Activated CD4-positive, alpha-beta T cell treated with anti-CD3 and anti-CD28 coated beads, Interleukin-2, amount 50 U/mL, for 4 hours (primary cell): ENCODE data around the gene GDAP2.
"Not testable (repeated sequence)": the region's sequence is repeated elsewhere in the genome, so short reads cannot be mapped to it uniquely, and the experiment has no call there.

Experiments used
- DNase-seq, 2 experiments: peaks; one replicate each; pipeline ENCODE4 v3.0.0-alpha.2; 2020

GDAP2 gene, protein sequence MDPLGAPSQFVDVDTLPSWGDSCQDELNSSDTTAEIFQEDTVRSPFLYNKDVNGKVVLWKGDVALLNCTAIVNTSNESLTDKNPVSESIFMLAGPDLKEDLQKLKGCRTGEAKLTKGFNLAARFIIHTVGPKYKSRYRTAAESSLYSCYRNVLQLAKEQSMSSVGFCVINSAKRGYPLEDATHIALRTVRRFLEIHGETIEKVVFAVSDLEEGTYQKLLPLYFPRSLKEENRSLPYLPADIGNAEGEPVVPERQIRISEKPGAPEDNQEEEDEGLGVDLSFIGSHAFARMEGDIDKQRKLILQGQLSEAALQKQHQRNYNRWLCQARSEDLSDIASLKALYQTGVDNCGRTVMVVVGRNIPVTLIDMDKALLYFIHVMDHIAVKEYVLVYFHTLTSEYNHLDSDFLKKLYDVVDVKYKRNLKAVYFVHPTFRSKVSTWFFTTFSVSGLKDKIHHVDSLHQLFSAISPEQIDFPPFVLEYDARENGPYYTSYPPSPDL

DNA sequence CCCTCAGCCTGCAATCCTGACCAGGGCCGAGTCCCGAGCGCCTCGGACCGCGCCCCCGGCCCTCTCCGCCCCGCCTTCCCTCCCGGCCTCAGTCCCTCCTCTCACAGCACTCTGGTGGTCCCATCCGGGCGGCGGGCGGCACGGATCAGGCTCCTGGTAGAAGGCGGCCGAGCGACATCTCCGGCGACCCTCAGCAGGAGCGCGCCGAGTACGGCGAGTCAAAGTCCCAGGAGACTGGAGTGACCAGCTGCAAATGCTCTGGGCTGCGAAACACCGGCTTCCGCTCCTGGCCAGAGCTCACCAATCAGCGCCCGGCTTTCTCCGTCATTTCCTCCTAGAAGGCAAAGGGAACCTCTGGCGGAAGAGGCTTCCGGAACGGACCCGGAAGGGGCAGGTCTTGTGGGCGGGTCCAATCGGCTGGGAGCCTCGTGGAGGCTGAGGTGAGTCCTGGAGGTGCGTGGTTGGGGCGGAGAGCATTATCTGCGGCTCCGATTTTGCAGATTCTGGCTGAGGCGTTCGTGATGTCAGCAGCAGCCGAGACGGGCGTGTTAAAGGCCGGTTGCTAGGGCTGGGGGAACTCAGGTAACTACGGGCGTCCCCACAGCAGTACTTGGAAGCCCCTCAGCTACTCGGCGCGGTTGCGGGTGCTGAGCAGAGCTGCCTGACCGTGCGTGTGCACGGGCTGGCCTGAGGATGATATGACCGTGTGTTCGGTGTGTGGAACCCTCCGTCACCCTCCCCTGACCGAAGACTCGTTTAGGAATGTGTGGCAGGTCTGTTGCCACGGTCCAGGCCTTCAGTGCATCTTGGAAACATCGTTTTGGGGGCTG lies at the start of gene GDAP2, which contains the start of gene WDR3:
GDAP2 (minus strand) TSS at position 279 of the 830 bp plus-strand sequence. CDS start 9,264 bp downstream, outside the sequence.
WDR3 (plus strand) TSS at position 397 of the 830 bp plus-strand sequence. CDS start 3,581 bp downstream, outside the sequence.
- peak; percentile 95 for DNase-seq

DNA sequence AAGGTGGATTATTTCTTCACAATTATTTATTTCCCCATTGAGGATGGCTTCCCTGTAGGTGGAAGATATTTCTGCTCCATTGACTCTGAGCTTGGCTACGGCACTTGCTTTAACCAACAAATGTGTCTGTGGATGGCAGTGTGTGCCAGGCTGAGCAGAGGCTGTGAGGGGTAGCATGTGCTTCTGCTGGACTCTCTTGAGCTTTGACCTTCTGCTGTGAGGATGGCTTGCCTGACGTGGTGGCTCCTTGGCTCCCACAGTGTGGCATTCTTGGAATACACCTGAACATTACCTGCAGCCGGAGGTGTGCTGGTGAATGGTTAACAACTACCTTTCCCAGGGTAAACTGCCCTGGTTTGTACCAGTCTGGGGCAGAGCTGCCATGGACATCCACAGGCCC lies 47.0 kb upstream of the GDAP2 start:
- DNase-seq = no peak

DNA sequence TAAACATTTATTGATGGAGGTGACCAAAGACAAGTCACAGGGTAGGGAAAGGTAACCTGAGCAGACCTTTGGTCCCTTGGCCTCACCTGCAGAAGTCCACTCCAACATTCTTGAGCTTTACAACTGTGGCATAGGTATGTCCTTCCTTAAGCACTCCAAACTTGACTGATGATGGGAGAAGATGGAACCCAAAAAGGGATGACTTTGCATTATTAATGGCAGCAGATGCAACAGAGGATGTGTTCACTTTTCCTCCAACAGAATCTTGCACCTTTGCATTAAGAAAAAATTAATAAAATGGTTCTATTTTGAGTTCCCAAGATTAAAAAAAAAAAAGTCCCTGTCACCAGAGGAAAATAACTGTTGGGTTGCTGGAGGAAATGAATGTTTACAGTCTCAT lies 42.4 kb upstream of the GDAP2 start:
- no peak for DNase-seq

DNA sequence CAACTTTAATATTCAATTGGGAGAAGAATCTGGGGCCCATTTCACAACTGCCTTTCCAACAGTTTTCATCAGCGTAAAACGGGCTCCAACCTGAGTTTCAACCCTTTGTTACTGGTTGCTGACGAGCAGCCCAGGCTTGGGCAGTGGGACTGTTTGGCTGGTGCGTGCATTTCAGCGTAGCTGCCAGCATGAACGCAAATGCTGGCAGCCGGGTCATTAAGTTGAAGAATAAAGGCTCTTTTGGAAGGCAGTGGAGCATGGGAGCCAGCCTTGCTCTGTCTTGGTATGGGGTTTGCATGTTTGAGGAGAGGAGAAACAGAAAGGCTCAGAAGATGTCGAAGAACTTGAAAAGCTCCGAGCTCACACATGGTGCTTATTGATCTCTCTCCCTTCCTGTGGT lies 40.8 kb upstream of the GDAP2 start:
- DNase-seq = no peak

DNA sequence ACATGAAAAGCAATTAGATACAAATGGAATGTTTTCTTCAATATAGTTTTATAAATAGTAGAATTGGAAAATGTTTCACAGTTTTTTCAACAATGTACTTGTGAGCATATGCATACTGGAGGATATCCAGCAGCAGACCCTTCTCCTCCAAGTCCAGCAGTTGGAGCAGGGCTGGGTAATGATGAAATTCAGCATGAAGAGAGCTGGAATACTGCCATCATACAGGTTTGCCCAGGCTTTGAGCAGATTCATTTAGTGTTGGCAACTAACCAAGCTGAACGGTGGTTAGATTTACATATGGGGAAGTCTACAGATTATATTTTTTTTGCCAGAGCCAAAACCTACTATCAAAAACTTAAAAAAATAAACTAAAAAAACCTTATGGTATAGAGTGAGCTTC lies 38.5 kb upstream of the GDAP2 start:
- no peak for DNase-seq

GRCh38 chr1:117967477-117967876 lies 38.1 kb upstream of the GDAP2 start:
- no peak for DNase-seq

- DNase-seq = no peak
Observed at GRCh38 chr1:117964290-117965038, 35.0 kb upstream of the GDAP2 start.

DNA sequence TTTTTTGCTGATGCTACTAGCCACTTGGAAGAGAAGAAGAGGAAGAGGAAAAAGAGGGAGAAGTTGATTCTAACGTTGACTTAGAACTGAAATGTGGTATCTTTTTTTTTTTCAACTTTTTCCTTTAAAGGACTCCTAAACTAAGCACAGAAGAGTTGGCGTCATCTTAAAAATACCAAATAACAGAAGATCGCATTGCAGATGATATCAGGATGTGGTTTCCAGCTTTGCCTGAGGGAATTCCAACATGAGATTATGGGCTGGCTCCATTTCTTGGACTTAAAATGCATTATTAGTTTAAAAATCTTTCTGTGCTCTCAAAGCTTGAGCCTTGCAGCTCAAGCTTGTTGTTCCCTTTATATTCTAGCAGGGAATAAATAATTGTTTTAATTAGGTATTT lies 29.9 kb upstream of the GDAP2 start:
- DNase-seq = no peak

GRCh38 chr1:117952386-117952785 lies 23.0 kb upstream of the GDAP2 start:
- DNase-seq = no peak

DNA sequence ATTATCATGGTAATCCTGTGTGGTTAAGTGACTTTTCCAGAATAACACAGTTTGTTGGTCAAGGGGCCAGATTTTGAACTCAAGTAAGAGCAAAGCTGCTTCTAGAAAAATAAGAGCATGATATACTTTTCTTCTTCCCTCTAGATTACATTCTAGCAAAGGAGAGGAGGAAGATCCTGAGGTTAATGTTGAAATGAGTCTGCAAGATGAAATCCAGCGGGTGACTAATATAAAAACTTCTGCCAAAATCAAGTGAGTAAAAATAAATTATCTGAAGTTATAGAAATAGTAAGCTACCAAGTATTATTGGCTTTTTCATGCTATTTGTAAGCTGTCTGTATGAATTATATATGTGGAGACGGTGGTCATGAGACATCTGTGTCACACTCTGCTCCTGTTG lies 12.9 kb upstream of the GDAP2 start:
- no peak for DNase-seq

- DNase-seq = no peak
Observed at GRCh38 chr1:117933769-117934168, 4.3 kb upstream of the GDAP2 start.

GRCh38 chr1:117932576-117932975 lies 3.2 kb upstream of the GDAP2 start:
- DNase-seq = no peak

- no peak for DNase-seq
Observed at GRCh38 chr1:117930484-117930883, 1.1 kb upstream of the GDAP2 start.

GRCh38 chr1:117930173-117930447 lies 689 bp upstream of the GDAP2 start:
- peak in 1 of 2 experiments; percentile 0 for DNase-seq

DNA sequence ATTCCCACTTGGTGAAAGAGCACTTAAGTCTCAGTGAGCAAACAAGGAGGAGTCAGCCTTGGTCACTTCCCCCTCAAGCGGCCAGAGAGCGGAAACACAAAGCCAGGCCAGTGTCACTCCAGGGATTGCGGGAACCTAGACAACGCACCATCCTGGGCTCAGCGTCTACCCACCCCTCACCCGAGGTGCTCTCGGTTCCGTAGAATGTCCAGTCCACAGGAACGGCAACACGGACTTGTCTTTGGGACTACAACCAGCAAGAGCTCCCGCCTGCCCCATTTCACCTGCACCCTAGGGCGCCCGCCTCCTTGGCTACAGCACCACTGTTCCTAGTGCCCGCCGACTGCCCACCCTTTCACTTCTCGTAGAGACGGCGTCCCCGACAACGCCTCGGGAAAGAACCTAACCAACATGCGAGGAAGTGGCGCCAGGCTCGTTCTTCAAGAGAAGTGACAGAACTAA lies 509 bp downstream of the GDAP2 start:
- DNase-seq = peak; percentile 16 to 26

DNA sequence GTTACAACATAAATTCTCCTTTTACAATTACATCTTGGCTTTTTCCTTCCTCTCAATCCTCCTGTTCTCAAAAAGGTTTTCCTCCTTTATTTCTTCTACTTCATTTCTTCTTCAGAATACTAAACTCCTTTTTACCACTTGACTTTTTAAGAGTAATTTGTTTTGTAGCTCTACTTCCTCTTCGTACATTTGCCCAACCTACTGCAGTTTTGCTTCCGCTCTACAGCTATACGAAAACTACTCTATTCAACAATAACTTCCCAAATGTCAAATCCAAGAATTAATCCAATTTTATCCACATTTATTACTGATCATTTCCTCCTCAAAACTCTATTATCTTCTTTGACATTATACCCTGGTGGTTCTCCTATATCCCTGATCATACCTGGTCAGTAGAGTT lies 3.4 kb downstream of the GDAP2 start:
- DNase-seq = no peak

GRCh38 chr1:117922717-117923116 lies 6.7 kb downstream of the GDAP2 start:
- DNase-seq = not testable (repeated sequence)

GRCh38 chr1:117921991-117922390 lies 7.4 kb downstream of the GDAP2 start:
- no peak for DNase-seq

- DNase-seq = no peak
Observed at GRCh38 chr1:117919376-117919775, 10.0 kb downstream of the GDAP2 start.

DNA sequence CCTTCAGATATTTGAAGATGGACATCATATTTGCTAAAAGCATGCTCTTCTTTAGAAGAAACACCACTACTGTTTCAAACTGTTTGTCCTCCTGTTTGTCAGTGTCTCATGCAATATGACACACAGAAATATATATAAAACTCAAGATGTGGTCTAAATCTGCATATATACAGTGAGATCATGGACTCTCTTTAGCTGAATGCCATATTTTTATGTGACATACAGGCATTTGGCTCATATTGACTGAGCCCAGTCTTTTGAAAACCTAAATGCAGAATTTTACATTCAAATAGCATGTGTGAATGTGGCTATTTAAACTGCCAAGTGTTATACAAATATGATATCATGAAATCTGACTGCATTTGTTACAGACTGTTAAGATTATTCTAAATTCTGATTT lies 18.4 kb downstream of the GDAP2 start:
- no peak for DNase-seq

GRCh38 chr1:117905019-117905418 lies 24.4 kb downstream of the GDAP2 start:
- DNase-seq = no peak

GRCh38 chr1:117904485-117904884 lies 24.9 kb downstream of the GDAP2 start:
- no peak for DNase-seq

- no peak for DNase-seq
Observed at GRCh38 chr1:117902944-117903343, 26.5 kb downstream of the GDAP2 start.
